NOMO-1 treated with DMSO at 0.1 percent for 48 hours (cell line): ENCODE results near the gene CCDC197.

Source experiments
- DNase-seq: peaks from one replicate; lab custom pipeline; 2025; ENCODE audit not compliant: unreplicated experiment; lab: John Stamatoyannopoulos, UW

The CCDC197 gene

DNA sequence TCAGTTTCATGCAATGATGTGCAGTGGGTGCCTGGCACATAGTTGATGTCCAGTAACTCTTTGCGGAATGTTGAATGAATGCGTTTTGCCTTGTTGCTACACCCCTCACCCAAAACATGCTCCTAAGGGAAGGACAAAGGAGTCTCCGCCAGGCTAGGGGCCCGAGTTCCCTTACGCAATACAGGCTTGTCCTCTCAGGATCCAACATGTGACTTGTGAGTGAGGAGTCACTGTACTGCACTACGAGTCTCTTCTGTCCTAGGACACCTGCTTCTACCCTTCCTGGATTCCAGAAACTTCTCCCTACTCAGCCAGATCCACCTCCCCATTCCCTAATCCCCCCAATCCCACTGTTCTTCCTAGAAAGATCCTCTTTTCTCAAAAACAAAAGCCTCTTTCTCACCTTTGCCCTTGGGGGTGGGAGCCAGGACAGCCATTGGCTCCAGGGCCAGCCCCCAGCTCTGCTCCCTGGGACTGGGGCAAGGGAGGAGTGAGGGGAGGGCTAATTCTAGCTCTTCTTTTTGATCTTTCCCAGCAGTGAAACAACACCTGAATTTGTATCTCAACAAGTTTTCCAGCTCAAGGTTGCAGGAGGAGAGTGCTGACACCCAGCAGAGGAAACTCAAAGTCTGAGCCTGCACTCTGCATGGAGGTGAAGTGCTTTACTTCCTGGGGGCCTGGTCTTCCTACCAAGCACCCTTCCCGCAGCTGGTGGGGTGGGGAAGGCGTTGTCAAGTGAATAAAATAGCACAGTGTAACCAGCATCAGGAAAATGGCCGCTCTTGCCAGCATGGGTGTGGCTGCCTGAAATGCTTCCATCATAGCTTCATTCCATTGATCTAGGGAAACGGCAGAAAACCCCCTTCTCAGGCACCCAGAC is 25.7 kb downstream of the CCDC197 start:
- no peak for DNase-seq

DNA sequence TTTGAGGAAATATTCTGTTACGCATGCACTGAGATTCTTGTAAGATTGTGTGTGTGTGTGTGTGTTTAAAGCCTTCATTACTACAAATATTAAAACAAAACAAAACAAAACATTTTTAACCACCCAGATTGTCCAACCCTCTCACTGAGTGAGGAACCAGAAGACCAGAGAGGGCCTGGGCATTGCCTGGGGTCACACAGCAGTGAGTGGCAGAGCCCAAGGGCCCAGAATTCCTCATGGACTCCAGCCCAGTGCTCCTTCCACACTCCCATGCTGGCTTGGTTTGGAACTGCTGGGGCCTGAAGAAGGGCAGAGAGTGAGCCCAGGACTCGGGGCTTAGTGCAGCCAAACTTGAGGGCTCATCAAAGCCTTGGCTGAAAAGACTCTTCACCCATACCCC is 27.4 kb downstream of the CCDC197 start:
- DNase-seq: no peak

DNA sequence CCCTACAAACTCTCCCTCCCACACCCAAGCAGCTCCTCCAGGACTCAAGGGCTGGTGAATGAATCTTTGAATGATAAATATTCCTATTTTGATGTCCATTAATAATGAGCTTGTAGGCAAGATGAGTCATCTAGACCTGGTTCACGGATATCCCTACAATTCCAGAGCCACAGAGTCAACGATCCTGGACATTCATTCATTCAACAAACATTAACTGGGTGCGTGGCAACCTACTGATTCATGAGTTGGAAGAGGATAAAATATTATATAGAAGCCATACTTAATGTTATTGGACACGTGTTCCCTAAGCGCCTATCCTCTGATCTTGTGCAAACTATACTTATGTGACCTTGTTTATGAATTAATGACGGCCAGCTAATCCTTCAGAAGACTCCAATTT is 28.6 kb downstream of the CCDC197 start:
- DNase-seq: no peak

DNA sequence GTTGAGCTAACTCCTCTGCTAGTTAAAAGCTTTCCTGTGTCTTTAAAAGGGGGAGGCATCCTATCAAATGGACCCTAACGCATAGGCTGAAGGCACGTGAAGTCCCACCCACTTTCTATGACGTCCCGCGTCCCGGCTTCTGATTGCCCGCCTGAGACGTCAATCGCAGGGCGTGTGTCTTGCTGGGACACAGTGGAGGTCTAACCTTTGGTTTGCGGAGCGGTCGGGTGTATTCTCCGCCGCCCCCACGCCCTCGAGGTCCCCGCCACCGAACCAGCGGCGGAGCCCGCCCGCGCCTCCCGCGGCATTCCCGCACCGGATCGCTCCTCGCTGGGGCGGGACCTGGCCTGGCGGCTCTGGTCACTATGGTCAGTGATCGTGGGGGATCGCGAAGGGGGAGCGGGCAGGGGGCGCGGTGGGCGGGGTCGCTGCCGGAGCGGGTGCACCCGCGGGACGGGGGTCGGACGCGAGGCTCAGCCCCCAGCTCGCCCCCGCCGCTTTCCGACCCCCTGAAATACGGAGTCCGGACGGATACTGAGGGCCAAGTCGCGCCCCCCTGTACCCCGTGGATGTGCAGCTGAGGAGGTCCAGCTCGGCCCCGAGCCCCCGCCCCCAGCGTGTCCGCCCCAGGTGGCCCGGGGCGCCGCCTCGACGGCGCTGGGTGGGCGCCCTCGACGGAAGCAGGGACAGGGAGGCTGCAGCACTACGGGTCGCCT is 29.2 kb downstream of the CCDC197 start, which contains the start of gene OTUB2:
TSS of gene OTUB2 (plus strand) at position 168 of the 716 bp plus-strand sequence. CDS start at position 366, 198 bp downstream.
- DNase-seq: peak; percentile 96

DNA sequence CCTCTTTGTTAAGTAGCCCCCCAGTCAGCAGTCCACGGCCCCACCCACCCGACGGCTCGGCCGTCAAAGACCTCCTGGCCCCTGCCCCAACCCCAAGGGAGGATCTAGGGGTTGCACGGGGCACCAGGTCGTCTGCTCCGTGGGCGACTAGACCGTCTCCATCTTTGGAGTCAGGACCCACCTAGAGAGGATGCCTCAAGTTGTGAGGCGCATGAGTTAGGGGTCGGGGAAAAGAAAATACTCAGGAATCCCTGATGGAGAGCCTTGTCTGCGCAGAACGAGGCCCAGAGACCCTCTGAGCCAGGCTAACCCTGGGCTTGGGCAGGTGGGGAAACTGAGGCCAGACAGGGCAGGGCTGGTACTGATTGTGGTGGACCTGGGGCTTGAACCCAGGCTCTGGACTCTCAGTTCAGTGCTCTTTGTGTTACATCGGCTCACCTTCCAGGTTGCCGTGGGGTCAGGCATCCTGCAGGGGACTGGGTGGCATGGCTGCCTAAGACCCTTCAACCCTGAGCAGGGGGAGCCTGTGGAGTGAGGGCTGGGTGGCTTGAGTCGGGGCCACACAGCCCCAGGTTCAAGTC is 29.9 kb downstream of the CCDC197 start:
- DNase-seq: no peak

DNA sequence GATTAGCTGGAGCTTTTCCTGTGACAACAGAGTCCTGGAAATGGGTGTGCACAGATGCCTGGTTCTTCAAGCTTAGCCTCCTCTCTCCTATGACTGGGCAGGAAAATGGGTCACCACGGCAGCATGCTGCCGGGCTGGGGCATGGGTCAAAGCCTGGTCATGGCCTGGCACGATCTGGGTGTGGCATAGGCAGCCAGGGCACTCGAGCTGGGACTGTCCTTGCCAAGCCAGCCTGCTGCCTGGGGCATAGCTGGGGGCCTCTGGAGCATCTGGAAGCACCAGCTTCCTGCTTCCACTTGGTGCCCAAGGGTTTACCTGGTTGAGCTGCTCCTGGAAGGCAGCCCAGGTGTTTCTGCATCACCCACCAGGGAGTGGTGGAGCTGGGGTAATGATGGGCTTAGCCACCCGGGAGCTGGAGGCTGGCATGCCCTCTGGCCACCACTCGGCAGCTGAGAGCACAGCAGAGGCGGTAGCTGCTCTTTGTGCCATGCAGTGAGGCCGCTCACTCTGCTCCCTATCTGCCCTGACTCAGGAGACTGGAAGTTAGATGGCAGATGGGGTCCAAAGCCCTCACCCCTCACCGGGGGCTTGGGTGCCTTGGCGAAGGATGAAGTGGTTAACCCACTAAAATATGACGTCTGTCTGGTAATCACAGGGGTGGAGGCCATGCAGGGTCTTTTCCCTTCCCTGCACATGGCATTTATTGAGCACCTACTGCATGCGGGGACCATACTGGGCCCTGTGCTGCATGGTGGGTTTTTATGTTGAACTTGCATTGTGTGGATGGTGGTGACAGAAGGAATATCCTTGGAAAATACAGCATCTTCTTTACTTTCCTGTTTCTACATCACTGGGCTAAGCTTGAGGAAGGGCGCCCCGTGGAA is 30.7 kb downstream of the CCDC197 start:
- DNase-seq: no peak

DNA sequence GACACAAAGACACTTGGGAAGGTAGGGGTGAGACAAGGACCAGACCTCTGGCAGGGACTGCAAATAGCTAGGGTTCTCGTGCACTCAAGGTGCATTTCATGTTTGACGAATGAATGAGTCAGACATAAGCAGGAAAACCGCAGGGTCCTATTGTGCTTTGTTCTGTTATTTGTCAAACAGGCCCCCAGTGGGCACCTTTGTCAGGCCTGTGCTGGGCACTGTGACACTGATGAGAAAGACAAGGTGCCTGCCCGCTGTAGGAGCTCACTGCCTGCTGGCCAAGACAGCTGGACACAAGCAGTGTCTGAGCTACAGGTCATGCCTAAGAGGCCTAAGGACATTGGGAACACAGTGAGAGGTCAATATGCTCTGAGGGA is 31.3 kb downstream of the CCDC197 start:
- peak; percentile 32 for DNase-seq

DNA sequence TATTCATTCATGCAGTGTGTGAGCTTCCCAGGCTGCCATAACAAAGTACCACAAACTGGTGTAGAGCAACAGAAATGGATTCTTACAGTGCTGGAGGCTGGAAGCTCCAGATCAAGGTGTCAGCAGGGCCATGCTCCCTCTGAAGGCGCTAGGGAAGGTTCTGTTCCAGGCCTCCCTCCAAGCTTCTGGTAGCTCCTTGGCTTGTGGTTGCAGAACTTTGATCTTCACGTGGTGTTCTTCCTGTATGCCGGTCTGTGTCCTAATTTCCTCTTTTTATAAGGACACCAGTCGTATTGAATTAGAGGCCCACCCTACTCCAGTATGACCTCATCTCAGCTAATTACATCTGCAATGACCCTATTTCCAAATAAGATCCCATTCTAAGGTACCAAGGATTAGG is 32.2 kb downstream of the CCDC197 start:
- DNase-seq: peak; percentile 84

DNA sequence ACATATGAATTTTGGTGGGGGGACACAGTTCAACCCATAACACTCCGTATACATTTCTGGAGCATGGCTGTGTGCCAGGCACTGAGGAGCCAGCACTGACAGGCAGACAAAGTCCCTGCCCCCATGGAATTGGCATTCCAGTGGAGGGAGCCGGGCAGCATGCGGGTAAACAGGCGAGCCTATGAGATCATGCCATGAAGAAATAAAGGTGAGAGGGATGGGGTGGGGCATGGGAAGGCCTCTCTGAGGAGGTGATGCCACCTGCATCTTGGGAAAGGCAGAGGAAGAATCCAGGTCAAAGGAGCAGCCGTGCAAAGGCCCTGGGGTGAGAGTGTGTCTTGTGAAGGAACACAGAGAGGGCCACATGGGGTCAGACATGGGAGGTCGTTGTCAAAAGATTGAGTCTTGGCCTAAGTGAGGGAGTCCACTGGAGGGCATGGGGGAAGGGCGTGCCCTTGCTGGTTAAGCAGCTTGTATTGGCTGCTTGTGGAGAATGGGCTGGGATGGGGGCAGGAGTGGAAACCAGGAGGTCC is 32.6 kb downstream of the CCDC197 start:
- DNase-seq: no peak

DNA sequence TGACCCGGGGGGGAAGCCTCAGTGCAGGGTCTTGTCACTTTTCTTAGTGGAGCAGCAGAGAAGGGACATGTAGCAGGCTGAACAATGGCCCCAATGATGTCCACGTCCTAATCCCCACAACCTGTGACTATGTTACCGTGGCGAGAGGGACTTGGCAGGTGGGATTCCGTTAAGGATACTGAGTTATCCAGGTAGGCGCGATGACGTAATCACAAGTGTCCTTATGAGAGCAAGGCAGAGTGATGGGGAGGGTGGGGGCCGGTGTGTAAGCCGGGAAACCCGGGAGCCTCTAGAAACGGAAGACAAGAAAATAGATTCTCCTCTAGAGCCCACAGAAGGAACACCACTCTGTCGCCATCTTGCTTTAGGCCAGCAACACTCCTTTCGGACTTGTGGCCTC is 33.5 kb downstream of the CCDC197 start:
- no peak for DNase-seq

DNA sequence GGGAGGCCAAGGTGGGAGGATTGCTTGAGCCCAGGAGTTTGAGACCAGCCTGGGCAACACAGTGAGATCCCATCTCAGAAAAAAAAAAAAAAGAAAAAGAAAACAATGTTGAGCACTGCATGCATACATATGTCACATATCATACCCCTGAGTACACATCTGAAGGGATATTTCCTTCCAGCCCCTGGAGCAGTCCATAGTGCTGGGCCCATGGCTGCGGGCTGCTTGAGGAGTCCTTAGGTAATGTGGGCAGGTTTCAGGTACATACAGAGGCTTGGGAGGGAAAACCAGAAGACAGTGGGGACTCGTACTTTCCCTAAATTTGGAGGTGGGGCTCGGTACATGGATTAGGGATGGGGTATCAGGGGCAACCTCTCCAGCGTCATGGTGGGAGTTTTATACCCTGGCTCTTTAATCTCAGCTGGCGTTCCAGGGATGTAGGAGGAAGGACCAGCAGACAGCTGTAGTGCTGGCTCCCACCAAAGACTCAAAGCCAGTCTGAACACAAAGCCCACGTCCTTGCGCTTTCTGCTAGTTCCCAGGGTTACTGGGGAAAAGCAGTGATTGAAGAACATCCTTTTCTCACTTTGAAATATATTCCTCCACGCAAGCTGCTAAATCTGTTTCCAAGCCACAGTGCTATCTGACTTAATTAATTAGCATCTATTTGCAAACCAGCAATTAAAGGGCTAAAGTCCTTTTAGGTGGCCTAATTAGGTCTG is 34.2 kb downstream of the CCDC197 start:
- DNase-seq: no peak

DNA sequence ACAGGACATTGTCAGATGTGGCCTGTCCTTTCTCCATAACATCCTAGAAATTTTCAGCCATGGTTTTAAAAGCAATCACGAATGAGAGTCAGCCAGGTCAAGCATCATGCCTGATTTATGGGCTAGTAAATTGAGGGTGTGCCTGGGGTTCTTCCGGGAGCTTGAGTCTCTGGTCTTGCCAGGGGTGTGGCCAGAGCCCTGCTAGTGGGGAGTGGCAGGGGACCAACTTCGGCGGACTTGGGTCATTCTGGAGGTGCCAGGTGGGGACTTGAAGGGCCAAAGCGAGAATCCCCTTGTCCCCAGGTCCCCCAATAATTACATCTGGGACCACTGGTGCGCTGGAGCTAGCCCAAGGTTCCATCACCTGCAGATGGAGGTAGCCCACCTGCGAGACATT is 34.8 kb downstream of the CCDC197 start:
- DNase-seq: no peak

DNA sequence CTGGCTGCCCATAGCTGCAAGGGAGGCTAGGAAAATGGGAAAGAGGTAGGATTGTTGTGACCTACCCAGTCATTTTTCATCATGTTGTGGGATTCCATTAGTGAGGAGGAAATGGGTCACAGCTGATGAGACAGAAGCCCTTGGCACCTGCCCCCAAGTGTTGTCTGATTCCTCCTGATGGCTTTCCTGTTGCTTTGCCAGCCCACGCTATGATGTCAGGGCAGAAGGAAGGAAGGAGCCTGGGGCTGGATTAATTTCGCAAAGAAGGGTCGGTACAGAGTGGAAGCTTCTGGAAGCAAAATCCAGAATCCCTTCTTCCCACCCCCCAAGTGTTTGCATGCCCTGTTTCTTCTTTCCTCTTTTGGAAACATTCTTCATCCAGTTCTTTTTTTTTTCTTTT is 37.8 kb downstream of the CCDC197 start:
- DNase-seq: no peak

DNA sequence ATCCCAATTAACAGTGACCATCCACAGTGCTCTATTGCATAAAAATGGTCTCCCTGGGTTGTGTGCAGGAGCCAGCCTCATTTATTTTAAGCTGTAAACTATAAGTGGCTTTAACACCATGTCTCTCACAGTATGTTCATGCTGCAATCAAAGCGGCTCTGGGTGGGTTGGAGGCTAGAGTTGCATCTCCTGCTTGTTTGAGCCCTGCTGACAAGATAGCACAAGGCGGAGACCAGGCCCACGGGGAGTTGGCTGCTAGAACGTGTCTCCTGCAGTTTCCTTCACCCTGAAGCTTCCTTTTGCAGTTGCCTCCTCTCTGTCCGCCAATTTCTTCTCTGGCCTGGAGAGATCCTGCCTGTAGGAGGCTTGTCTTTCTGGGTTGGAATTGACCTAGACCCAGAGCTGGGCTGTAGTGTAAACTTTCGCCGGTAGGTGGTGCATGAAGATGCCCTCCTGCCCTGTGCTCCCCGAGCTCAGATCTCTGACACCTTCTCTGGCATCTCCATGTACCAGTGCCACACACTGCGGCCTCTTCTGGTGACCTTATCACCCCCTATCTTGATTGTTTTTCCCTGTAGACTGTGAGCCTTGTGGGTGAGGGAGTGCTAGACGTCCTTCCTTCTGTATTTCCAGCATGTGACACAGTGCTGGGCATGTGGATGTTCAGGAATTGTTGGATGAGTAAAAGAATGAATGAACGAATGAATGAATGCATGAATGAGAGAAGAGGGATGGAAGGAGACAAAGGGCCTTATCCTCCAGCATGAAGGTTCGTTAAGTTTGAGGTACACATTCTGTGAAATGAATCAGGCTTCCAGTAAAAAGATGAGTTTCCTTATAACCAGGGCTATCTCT is 39.4 kb downstream of the CCDC197 start:
- DNase-seq: peak; percentile 43

DNA sequence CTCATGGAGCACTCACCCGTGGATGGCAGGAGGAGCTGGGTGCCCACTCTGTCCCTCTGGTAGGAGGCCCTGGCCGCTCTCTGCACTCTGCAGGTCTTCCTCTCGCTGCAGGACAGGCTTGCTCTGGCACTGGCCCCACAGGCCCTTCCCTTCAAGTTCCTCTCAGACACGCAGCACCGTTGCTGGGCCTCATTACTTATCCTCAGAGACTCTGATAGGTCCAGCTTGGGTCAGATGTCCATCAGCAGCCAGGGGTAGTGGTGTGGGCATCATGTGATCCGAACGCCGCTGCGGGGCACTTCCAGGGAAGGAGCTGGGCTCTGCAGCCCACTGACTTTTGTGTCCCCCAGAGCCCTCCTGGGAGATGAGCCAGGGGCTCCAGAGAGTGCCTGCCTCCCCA is 40.9 kb downstream of the CCDC197 start:
- no peak for DNase-seq

DNA sequence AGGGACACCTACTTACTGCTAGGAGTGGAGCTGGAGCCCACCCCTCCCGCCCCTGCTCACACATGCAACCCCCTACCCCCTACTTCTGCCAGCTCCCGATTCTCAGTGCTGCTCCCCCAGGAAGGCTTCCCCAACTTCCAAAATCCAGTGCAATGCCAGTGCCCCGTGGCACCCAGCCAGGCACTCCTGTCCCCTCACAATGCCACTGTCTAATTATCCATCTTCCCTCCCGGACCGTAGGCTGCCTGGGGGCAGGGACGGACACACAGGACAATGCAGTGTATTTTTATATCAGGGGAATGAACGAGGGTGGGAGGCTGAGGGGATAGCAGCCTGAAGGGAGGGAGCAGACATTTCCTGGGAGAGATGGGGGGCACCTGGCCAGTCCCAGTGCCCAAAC is 41.4 kb downstream of the CCDC197 start:
- DNase-seq: no peak

DNA sequence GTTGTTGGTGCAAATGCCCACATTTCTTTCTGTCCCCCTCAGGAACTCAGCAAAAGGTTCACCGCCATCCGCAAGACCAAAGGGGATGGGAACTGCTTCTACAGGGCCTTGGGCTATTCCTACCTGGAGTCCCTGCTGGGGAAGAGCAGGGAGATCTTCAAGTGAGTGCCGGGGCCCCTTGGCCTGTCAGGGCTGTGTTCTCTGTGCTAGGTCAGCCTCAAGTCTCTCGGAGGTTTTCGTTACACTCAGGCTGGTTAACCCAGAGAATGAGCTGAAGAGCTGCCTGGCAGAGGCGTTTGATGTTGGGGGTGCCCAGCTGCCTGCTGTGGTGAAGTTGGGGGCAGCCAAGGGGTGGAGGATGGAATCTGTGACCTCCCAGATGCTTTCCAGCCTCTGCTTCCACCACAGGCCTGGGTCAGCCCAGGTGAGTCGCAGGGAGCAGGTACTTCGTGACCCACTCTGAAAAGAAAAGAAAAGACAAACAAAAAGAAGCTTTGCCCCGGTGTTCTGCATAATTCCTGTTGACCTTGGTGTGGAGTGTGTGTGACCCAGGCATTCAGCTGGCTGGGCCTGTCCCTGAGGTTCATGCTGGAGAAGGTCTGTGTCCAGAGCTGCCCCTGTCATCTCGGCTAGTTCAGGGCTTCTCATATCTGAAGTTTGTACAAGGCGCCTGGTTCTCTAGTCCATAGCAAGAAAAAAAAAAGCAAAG is 42.0 kb downstream of the CCDC197 start:
- no peak for DNase-seq

DNA sequence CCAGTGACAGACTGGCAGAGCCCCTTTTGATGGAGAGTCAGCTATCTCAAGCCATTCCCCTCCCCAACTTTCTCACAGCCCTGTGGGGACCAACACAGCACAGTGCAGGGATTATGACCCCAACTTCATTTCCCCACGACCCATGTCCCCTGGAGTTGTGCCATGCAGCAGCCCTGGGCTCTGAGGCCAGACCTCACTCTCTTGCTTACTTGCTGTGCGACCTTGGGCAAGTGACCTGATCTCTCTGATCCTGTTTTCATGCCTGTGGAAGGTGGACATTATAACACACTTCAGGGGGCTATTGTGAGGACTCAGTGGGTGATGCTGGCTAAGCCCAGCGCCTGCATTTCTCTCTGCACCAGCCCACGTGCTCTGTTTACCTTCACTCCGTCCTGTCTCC is 43.1 kb downstream of the CCDC197 start:
- no peak for DNase-seq

DNA sequence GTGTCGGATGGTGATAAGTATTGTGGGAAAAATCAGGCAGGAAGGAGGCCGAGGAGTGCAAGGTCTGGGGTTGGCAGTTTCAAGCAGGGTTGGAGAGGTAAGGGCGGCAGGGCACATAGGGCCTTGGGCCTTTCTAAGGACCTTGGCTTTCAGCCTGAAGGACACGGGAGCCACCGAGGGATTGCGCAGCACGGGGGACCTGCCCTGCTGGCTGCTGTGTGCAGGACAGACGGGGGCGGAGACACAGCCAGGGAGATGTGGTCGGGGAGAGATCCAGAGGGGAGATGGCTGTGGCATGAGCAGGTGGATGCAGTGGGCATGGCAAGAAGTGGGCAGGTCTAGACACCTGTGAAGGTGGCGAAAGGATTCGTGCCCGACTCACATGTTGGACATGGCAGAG is 43.7 kb downstream of the CCDC197 start:
- no peak for DNase-seq
